Stomach (tissue), 9 donors: ENCODE results near the gene DZIP3. TPM values are rescaled to one million over a fixed set of nuclear protein-coding genes. Genes with fewer than 3 reads are reported as not detected.
A peak's percentile ranks its signal among the peaks of the same experiment; 100 is the strongest.

Experiments
- DNase-seq, 2 donors: peaks; one replicate each; pipeline versions ENCODE4 v3.0.0 to v3.0.0-alpha.2; 2013 to 2019
- H3K27ac ChIP-seq, 5 donors: fragments of 200-600 bp in 4 of 5; sonication (generic) in 4 of 5; one replicate each; pipeline ENCODE4 v1.5.1; 2013 to 2019; ENCODE audit warnings: mild to moderate bottlenecking in 1 of 5, moderate library complexity in 1 of 5
- H3K27me3 ChIP-seq, 3 donors: fragments of 200-600 bp; sonication (generic); one replicate each; pipeline ENCODE4 v1.5.1; 2017 to 2019; ENCODE audit warnings: mixed run types in 1 of 3
- H3K36me3 ChIP-seq, 4 donors: fragments of 200-600 bp; sonication (generic); 1 replicate in 3 of 4; 2 replicates in 1 of 4; pipeline ENCODE4 v1.5.1; 2016 to 2019
- H3K4me1 ChIP-seq, 4 donors: fragments of 200-600 bp; sonication (generic); one replicate each; pipeline ENCODE4 v1.5.1; 2016 to 2019
- H3K4me3 ChIP-seq, 4 donors: fragments of 200-600 bp; sonication (generic) in 3 of 4; one replicate each; pipeline ENCODE4 v1.5.1; 2016 to 2019; ENCODE audit warnings: mild to moderate bottlenecking in 1 of 4
- H3K9me3 ChIP-seq, 4 donors: fragments of 200-600 bp; sonication (generic); one replicate each; pipeline ENCODE4 v1.5.1; 2016 to 2019
- EP300 ChIP-seq: sonication (generic); formaldehyde crosslinking; IDR thresholded peaks from one replicate; pipeline ENCODE4 v1.6.1; 2017; ENCODE audit warnings: antibody characterized with exemption
- POLR2A ChIP-seq, 4 donors: fragments of 450-650 bp; IDR thresholded peaks; one replicate each; pipeline ENCODE4 v1.6.1; 2016; ENCODE audit warnings: antibody characterized with exemption in 4 of 4, control low read depth in 2 of 4, mild to moderate bottlenecking in 1 of 4, moderate library complexity in 1 of 4
- POLR2AphosphoS5 ChIP-seq, 3 donors: sonication (generic); formaldehyde crosslinking; IDR thresholded peaks; one replicate each; pipeline ENCODE4 v1.6.1; 2016; ENCODE audit warnings: antibody characterized with exemption in 3 of 3
- WGBS, 5 donors: extraction: QIAGEN DNeasy Blood & Tissue Kit in 3 of 5; methylation state at CpG; one replicate each; pipeline versions ENCODE4 v1.1.5 to v1.1.7; 2013 to 2018; 5-methylcytosine and 5-hydroxymethylcytosine counted together
- intact Hi-C: fragments of 100-400 bp; cut with DNase I; formaldehyde crosslinking; loops from one replicate; pipeline ENCODE4 v1.15.1; 2023; ENCODE audit warnings: low total_unique reads
- polyA plus RNA-seq, 3 donors: library from polyadenylated mRNA; stranded (reverse); fragments of 200-250 nt; gene quantifications; one replicate each; pipeline ENCODE4 v1.2.3, GENCODE V29; 2013
- total RNA-seq, 5 donors: library from RNA; depleted of rRNA; stranded (reverse); fragments of >200 nt; gene quantifications; one replicate each; pipeline versions ENCODE4 v1.1.0 to v1.2.3, GENCODE V29; 2014 to 2016
- TF ChIP-seq, protein P1 (sequence below), 7 experiments: fragments of 450-650 bp in 4 of 7; fragments of 200-600 bp in 3 of 7; sonication (generic) in 3 of 7; IDR thresholded peaks; one replicate each; pipeline ENCODE4 v1.5.1; 2016 to 2019; ENCODE audit warnings: antibody characterized with exemption in 7 of 7, control low read depth in 2 of 7, mild to moderate bottlenecking in 1 of 7
- donor health status: healthy with polysubstance abuse.
- donor health status: Bipolar disorder and iron deficiency.
- donor health status: healthy.

The DZIP3 gene
- total and polyA plus RNA-seq, 8 donors, result 1.2 to 28.6 (median 4.2) TPM

DNA sequence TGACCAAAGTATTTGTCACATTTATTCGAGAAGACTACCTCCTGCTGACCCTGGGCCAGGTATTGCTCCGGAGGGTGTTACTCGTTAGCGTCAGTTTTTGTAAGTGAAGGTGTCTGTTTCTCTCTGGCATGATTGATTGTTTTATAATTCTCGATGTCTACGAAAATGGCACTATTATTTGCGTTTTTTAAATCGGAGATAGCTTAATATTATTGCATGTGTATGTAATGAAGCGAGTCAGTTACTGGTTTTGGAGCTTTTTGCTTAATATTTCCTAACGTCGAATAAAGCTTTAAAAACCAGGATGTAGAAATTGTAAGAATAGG is 439 bp downstream of the DZIP3 start:
- peak overlapping the region; percentile 75 to 95 (median 86) for H3K4me3 ChIP-seq
- no peaks in the 10 kb centered on the region for H3K9me3 ChIP-seq
- H3K27me3 ChIP-seq, result no peaks in the 10 kb centered on the region
- H3K36me3 ChIP-seq, result no peaks in the 10 kb centered on the region
- H3K4me1 ChIP-seq, result peaks cover 5 to 27% (median 18%) of the 10 kb centered on the region in 4 donors
- 0 to 1% (median 1%) methylated on average over 11 of the region's 11 CpGs for WGBS, 5 donors
- intact Hi-C loops, result no loop called here
- DNase-seq, result no peak
- H3K27ac ChIP-seq, result peak overlapping the region; percentile 90 to 97 (median 93)
- no peak for TF ChIP-seq POLR2AphosphoS5 (IDR thresholded peaks at IDR 0.05)
- TF ChIP-seq EP300, result no peak
- TF ChIP-seq POLR2A (IDR thresholded peaks at IDR 0.05), result no peak
- TF ChIP-seq, protein P1, sequence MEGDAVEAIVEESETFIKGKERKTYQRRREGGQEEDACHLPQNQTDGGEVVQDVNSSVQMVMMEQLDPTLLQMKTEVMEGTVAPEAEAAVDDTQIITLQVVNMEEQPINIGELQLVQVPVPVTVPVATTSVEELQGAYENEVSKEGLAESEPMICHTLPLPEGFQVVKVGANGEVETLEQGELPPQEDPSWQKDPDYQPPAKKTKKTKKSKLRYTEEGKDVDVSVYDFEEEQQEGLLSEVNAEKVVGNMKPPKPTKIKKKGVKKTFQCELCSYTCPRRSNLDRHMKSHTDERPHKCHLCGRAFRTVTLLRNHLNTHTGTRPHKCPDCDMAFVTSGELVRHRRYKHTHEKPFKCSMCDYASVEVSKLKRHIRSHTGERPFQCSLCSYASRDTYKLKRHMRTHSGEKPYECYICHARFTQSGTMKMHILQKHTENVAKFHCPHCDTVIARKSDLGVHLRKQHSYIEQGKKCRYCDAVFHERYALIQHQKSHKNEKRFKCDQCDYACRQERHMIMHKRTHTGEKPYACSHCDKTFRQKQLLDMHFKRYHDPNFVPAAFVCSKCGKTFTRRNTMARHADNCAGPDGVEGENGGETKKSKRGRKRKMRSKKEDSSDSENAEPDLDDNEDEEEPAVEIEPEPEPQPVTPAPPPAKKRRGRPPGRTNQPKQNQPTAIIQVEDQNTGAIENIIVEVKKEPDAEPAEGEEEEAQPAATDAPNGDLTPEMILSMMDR (IDR thresholded peaks at IDR 0.05), result no peak

DNA sequence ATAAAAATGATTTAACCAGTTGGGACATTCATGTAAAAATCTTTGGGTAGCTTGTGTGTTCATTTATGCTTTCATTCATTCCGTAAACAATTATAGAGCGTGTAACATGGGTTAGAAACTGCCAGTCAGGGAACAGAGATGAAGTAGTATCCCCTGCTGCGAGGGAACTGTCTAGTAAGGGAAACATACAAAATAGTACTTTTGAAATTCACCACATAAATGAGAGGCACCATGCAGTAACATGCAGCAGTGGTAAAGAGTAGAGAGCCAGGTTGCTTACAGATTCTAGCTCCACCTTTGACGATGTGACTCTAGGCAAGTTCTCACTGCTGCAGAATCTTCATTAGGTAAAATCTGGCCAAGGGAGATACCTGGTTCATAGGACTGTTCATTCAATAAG is 938 bp downstream of the DZIP3 start:
- Histone ChIP-seq H3K4me1 (peaks cover 5 to 27% (median 18%) of the 10 kb centered on the region in 4 donors), H3K9me3 (no peaks in the 10 kb centered on the region), H3K36me3 (no peaks in the 10 kb centered on the region), H3K27me3 (no peaks in the 10 kb centered on the region), H3K27ac (no peak overlapping the region), H3K4me3 (peak overlapping the region; percentile 75 to 95 (median 86))
- 18 to 30% (median 20%) methylated on average over 4 of the region's 4 CpGs for WGBS, 5 donors
- TF ChIP-seq POLR2A (IDR thresholded peaks at IDR 0.05) (no peak), POLR2AphosphoS5 (IDR thresholded peaks at IDR 0.05) (no peak), EP300 (no peak)
- TF ChIP-seq, protein P1 (IDR thresholded peaks at IDR 0.05), result no peak
- DNase-seq, result peak in 1 of 2 donors; percentile 24
- intact Hi-C loops, result no loop called here

DNA sequence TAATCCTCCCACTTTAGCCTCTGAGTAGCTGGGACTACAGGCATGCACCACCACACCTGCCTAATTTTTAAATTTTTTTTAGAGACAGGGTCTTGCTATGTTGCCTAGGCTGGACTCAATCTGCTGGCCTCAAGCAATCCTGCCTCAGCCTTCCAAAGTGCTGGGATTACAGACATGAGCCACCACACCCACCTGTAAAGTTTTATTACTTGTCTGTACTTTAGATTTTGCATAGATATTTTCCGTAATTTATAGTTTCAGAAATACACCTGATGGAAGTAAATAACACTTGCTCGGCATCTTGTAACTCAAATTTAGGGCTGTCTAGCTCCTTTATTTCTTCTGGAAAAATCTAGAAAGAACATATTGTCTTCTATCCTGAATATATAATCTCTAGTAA is 5.8 kb downstream of the DZIP3 start:
- Histone ChIP-seq H3K4me3 (no peak overlapping the region), H3K4me1 (peaks cover 5 to 10% (median 7%) of the 10 kb centered on the region in 4 donors), H3K27ac (no peak overlapping the region), H3K36me3 (no peaks in the 10 kb centered on the region), H3K9me3 (no peaks in the 10 kb centered on the region), H3K27me3 (no peaks in the 10 kb centered on the region)
- WGBS, 5 donors, result 81 to 99% (median 98%) methylated on average over 2 of the region's 2 CpGs
- TF ChIP-seq POLR2AphosphoS5 (IDR thresholded peaks at IDR 0.05) (no peak), POLR2A (IDR thresholded peaks at IDR 0.05) (no peak), EP300 (no peak)
- TF ChIP-seq, protein P1 (IDR thresholded peaks at IDR 0.05), result no peak
- intact Hi-C loops, result no loop called here
- no peak for DNase-seq

DNA sequence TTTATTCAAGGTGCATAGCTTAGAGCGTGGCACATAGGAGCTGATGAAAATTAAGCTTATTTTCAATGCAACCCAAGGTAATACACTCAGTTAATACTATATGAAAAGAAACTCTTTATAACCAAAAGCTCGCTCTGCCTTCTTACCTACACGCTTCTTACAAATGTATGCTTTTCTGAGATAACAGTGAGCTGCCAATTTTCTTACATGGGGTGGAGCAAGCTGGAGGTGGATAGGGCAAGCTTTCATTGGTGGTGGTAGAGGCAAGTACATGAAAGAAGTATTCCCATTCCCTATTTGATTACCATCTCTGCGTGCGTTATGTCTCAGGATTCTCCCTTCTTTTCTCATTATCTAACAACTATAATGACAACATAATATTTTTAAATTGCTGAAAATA is 8.9 kb downstream of the DZIP3 start:
- Histone ChIP-seq H3K27me3 (no peaks in the 10 kb centered on the region), H3K36me3 (no peaks in the 10 kb centered on the region), H3K4me3 (no peak overlapping the region), H3K9me3 (no peaks in the 10 kb centered on the region), H3K27ac (no peak overlapping the region), H3K4me1 (peaks cover 0 to 6% (median 5%) of the 10 kb centered on the region in 4 donors)
- TF ChIP-seq POLR2AphosphoS5 (IDR thresholded peaks at IDR 0.05), result no peak
- TF ChIP-seq POLR2A (IDR thresholded peaks at IDR 0.05), result no peak
- TF ChIP-seq EP300, result no peak
- TF ChIP-seq, protein P1 (IDR thresholded peaks at IDR 0.05), result no peak
- intact Hi-C loops, result no loop called here
- peak in 1 of 2 donors; percentile 24 for DNase-seq
- WGBS, 5 donors, result 34 to 59% (median 54%) methylated on average over 5 of the region's 5 CpGs
